RWPE1 (cell line): ENCODE results near the gene JAM2.
"Not testable (repeated sequence)": the region's sequence is repeated elsewhere in the genome, so short reads cannot be mapped to it uniquely, and the experiment has no call there.

Source experiments
- CTCF ChIA-PET: fragments of 350-600 bp; sonication (Branson Sonifier 250); formaldehyde crosslinking; extraction: SDS; loops from one replicate; lab custom pipeline; 2021; lab: Yijun Ruan, JAX
- POLR2A ChIA-PET: fragments of 400-600 bp; formaldehyde crosslinking; extraction: SDS; loops from one replicate; lab custom pipeline; 2020; ENCODE audit warnings: antibody characterized with exemption; ENCODE audit not compliant: low non-redundant PET; lab: Yijun Ruan, JAX
- DNase-seq: peaks from one replicate; pipeline ENCODE4 v3.0.0; 2012; ENCODE audit warnings: low spot score
- H3K27ac ChIP-seq: fragments of 450-650 bp; 2 replicates; pipeline ENCODE4 v1.5.1; 2017
- TF ChIP-seq, protein P1 (sequence below): fragments of 450-650 bp; conservative IDR thresholded peaks from 2 replicates; pipeline ENCODE4 v1.5.1; 2017; ENCODE audit warnings: low read depth, mild to moderate bottlenecking

JAM2 gene

DNA sequence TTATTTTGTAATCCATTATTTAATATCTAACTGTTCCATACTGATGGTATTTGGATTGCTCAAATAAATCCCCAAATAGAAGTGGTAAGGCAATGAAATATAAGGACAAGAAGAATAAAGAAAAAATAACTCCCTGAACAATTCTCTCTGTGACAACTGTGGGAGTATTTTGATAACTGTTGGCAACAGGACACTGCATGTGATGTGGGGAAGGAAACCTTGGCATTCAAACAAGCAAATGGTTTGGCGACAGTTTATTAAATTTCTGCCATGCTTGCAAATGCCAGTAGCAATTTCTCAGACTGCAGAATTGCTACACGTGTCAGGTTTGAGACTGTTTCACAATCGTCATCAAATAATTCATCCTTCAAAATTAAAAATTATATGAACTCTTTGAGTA is 23.2 kb upstream of the JAM2 start:
- H3K27ac ChIP-seq: no peak overlapping the region
- CTCF ChIA-PET: interaction anchor here (0.7 kb wide), 2 partner anchors 11 to 379 kb away, joined by 3 read pairs; no protein-coding TSS in a partner anchor
- TF ChIP-seq, protein P1, sequence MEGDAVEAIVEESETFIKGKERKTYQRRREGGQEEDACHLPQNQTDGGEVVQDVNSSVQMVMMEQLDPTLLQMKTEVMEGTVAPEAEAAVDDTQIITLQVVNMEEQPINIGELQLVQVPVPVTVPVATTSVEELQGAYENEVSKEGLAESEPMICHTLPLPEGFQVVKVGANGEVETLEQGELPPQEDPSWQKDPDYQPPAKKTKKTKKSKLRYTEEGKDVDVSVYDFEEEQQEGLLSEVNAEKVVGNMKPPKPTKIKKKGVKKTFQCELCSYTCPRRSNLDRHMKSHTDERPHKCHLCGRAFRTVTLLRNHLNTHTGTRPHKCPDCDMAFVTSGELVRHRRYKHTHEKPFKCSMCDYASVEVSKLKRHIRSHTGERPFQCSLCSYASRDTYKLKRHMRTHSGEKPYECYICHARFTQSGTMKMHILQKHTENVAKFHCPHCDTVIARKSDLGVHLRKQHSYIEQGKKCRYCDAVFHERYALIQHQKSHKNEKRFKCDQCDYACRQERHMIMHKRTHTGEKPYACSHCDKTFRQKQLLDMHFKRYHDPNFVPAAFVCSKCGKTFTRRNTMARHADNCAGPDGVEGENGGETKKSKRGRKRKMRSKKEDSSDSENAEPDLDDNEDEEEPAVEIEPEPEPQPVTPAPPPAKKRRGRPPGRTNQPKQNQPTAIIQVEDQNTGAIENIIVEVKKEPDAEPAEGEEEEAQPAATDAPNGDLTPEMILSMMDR: no peak
- POLR2A ChIA-PET: no interaction called here
- no peak for DNase-seq

DNA sequence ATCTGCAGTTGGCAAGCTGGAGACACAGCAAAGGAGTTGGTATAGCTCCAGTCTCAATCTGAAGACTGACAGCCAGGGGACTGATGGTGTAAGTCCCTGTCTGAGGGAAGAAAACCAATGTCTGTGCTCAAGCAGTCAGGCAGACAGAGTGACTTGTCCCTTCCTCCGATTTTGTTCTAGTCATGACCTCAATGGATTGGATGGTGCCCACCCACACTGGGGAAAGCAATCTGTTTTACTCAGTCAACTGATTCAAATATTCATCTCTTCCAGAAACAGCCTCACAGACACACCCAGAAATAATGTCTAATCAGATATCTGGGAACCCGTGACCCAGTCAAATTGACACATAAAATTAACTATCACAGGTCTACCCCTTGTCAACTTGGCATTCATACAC is 19.9 kb upstream of the JAM2 start:
- DNase-seq: no peak
- no peak overlapping the region for H3K27ac ChIP-seq
- TF ChIP-seq, protein P1: no peak
- POLR2A ChIA-PET: no interaction called here
- CTCF ChIA-PET: no interaction called here

DNA sequence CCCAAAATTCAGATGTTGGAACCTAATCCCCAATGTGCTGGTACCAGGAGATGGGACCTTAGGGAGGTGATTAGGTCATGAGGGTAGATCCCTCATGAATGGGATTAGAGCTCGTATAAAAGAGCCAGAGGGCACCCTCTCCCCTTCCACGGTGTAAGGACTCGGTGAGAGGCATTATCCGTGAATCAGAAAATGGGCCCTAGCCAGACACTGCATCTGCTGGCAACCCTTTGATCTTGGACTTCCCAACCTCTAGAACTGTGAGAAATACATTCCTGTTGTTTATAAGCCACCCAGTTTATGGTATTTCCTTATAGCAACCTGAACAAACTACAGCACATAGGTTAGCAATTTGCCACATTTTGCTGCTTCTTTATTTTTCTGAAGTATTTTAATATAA is 14.5 kb upstream of the JAM2 start:
- H3K27ac ChIP-seq: no peak overlapping the region
- TF ChIP-seq, protein P1: no peak
- ChIA-PET CTCF (no interaction called here), POLR2A (no interaction called here)
- DNase-seq: no peak

DNA sequence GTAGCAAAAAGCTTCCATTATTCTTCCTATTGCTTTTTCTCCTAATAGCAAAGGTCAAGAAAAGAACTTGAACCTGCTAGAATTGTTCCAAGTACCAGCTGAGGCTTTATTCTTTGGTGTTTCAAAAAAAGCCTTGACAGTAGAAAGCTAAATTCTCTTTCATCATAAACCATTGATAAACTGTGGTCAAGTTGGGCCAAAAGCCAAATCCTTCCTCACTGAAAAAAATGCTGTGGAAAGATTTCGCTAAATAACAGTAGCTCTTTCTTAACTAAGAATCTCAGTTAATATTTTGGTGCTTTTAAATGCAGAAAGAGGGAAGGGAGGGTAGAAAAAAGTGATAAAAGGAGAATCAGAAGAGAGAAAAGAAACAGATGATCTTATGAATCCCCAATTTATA is 14.0 kb upstream of the JAM2 start:
- H3K27ac ChIP-seq: no peak overlapping the region
- DNase-seq: no peak
- ChIA-PET POLR2A (no interaction called here), CTCF (no interaction called here)
- TF ChIP-seq, protein P1: no peak

DNA sequence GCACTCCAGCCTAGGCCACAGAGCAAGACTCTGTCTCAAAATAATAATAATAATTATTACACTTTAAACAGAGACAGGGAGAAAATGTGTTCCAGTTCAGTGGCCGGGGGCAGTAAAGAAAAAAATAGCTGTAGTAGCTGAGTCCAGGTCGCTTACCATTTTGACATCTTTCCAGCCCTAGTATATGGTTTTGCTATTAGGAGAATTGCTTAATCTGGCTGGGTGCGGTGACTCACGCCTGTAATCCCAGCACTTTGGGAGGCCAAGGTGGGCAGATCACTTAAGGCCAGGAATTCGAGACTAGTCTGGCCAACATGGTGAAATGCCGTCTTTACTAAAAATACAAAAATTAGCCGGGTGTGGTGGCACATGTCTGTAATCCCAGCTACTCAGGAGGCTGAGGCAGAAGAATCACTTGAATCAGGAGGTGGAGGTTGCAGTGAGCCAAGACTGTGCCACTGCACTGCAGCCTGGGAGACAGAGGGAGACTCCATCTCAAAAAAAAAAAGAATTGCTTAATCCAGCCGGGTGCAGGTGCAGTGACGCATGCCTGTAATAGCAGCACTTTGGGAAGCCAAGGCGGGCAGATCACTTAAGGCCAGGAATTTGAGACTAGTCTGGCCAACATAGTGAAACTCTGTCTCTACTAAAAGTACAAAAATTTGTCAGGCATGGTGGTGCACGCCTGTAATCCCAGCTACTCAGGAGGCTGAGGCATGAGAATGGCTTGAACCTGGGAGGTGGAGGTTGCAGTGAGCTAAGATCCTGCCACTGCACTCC is 13.1 kb upstream of the JAM2 start:
- DNase-seq, H3K27ac ChIP-seq, CTCF ChIA-PET, POLR2A ChIA-PET: not testable (repeated sequence)

DNA sequence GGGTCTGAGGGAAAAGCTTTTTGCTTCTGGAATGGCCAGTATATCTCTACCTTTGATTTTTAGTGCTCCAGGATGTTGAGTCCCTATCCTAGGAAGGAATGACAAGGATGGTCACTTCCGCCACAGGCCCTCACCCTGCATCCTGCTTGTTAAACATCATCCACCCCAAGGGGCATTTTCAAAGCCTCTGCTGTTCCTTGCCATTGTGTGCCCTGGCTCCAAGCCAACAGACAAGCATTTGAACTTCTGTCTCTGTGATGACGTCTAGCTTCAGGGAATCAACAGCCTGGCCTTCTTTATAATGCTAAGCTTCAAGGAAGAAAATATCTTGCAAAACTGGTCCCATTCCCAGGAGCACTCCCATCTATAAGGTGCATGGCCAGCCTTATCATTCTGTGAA is 12.3 kb upstream of the JAM2 start:
- H3K27ac ChIP-seq: no peak overlapping the region
- CTCF ChIA-PET: interaction anchor here (0.9 kb wide), 1 partner anchor 19 kb away, joined by 3 read pairs; no protein-coding TSS in a partner anchor
- TF ChIP-seq, protein P1: no peak
- POLR2A ChIA-PET: no interaction called here
- DNase-seq: no peak

DNA sequence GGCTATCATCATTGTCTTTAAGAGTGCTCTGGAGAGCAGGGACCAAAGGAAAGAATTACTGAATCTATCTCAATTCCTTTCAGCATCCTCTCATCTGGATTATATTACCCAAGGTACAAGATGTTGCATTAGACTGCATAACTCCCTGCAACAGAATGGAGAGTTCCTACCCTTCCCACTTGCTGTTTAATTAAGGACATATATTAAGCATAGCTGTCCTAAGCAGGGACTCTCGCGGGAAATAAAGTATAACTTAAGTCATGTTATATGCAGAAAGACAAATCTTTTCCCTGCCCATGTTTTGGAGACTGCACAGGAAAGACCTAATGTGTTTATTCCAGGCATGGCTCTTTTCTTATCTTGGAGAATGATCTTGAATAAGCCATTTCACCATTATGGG is 6.8 kb upstream of the JAM2 start:
- no peak overlapping the region for H3K27ac ChIP-seq
- TF ChIP-seq, protein P1: no peak
- ChIA-PET CTCF (no interaction called here), POLR2A (no interaction called here)
- no peak for DNase-seq
